GM20000 (cell line): ENCODE measurements around the gene OGFOD1.

ENCODE experiments used
- DNase-seq: peaks from one replicate; pipeline ENCODE4 v3.0.0; 2012; ENCODE audit warnings: low spot score
- TF ChIP-seq, protein P1 (sequence below): IDR thresholded peaks from 2 replicates; pipeline ENCODE4 v1.5.1; 2012; ENCODE audit warnings: mild to moderate bottlenecking, control low read depth; ENCODE audit errors: extremely low read depth, missing control alignments

OGFOD1 gene

GRCh38 chr16:56457927-56458470 lies 6.6 kb downstream of the OGFOD1 start:
- DNase-seq, result no peak
- TF ChIP-seq, protein P1, sequence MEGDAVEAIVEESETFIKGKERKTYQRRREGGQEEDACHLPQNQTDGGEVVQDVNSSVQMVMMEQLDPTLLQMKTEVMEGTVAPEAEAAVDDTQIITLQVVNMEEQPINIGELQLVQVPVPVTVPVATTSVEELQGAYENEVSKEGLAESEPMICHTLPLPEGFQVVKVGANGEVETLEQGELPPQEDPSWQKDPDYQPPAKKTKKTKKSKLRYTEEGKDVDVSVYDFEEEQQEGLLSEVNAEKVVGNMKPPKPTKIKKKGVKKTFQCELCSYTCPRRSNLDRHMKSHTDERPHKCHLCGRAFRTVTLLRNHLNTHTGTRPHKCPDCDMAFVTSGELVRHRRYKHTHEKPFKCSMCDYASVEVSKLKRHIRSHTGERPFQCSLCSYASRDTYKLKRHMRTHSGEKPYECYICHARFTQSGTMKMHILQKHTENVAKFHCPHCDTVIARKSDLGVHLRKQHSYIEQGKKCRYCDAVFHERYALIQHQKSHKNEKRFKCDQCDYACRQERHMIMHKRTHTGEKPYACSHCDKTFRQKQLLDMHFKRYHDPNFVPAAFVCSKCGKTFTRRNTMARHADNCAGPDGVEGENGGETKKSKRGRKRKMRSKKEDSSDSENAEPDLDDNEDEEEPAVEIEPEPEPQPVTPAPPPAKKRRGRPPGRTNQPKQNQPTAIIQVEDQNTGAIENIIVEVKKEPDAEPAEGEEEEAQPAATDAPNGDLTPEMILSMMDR, result no peak

GRCh38 chr16:56460101-56460500 lies 8.7 kb downstream of the OGFOD1 start:
- TF ChIP-seq, protein P1, result no peak
- no peak for DNase-seq

- DNase-seq, result no peak
- TF ChIP-seq, protein P1, result no peak
Observed at GRCh38 chr16:56462064-56462796, 10.9 kb downstream of the OGFOD1 start.

GRCh38 chr16:56463153-56463552 lies 11.8 kb downstream of the OGFOD1 start:
- TF ChIP-seq, protein P1, result no peak
- no peak for DNase-seq

GRCh38 chr16:56466344-56466743 lies 15.0 kb downstream of the OGFOD1 start:
- no peak for DNase-seq
- TF ChIP-seq, protein P1, result no peak

DNA sequence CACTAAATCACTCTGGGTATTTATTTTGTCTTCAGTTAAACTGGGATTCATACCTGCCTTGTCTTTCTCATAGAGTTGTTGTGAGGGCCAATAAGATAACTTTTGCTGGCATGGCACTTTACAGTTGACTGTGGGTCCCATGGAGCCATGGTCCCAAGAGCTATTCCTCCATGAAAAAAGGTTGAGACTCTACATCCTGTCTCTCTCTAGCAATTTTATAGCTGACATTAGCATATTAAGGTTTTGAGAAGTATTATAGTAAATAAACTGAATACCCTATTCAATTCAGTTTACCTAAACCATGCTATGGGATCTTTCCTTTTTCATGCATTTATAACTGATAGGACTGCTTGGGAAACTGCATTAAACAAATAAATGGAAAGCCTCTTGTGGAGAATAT lies 17.4 kb downstream of the OGFOD1 start:
- DNase-seq, result no peak

DNA sequence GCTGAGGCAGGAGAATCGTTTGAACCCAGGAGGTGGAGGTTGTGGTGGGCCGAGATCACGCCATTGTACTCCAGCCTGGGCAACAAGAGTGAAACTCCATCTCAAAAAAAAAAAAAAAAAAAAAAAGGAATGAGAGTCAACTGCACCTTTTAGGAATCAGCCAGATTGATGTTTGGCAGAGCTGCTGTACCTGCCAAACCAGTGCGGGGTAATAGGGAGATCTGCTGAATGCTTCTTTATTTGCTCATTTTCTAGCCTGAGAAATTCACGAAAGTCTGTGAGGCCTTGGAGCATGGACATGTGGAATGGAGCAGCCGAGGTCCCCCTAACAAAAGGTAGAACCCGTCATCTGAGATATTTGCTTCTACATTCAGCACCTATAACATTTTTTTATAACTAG lies 18.4 kb downstream of the OGFOD1 start:
- TF ChIP-seq, protein P1, result no peak
- no peak for DNase-seq

More for the DNA sequence above, 17.4 kb downstream of the OGFOD1 start:
- TF ChIP-seq, protein P1, result no peak
